ENCODE results near the gene RAPGEF3. TPM values are rescaled to one million over a fixed set of nuclear protein-coding genes. Genes with fewer than 3 reads are reported as not detected.

RAPGEF3 gene
- total RNA-seq, 4 donors from 2014 or later = 17.0 to 27.0 (median 22.3) TPM

- intact Hi-C loops (cut with DNase I; ENCODE audit: low total_unique reads) (no loop called here), in situ Hi-C loops (cut with MboI; ENCODE audit: low sequenced_read_pairs in 4 of 4) (loop anchor here in 3 of 4 donors (5.0 to 25.0 kb wide), 2 partner anchors 33 to 93 kb away; no protein-coding TSS in a partner anchor)
- Histone ChIP-seq H3K27ac (no peak overlapping the region), H3K4me3 (no peak overlapping the region), H3K4me1 (peaks cover 5 to 15% of the 10 kb centered on the region in 2 donors), H3K36me3 (no peaks in the 10 kb centered on the region), H3K9me3 (no peaks in the 10 kb centered on the region), H3K27me3 (no peaks in the 10 kb centered on the region)
- DNase-seq (no peak), ATAC-seq (no peak)
- peak; percentile 19 to 53 (median 42) for TF ChIP-seq CTCF (IDR thresholded peaks at IDR 0.05 in 4 of 5, conservative IDR thresholded peaks at IDR 0.05 in 1 of 5)
- no peak for TF ChIP-seq POLR2A (IDR thresholded peaks at IDR 0.05)
These were observed 14.6 kb downstream of the RAPGEF3 start for GRCh38 chr12:47744005-47744651.

GRCh38 chr12:47743311-47743860 lies 15.3 kb downstream of the RAPGEF3 start:
- ATAC-seq (no peak), DNase-seq (no peak)
- Histone ChIP-seq H3K4me1 (peaks cover 10 to 15% of the 10 kb centered on the region in 2 donors), H3K27me3 (no peaks in the 10 kb centered on the region), H3K36me3 (no peaks in the 10 kb centered on the region), H3K27ac (no peak overlapping the region), H3K4me3 (no peak overlapping the region), H3K9me3 (no peaks in the 10 kb centered on the region)
- TF ChIP-seq POLR2A (IDR thresholded peaks at IDR 0.05) = no peak
- TF ChIP-seq CTCF (IDR thresholded peaks at IDR 0.05 in 4 of 5, conservative IDR thresholded peaks at IDR 0.05 in 1 of 5) = no peak
- intact Hi-C loops (cut with DNase I; ENCODE audit: low total_unique reads) = loop anchor here (2.0 kb wide), 1 partner anchor 15 kb away; the partner anchor contains the start of gene RAPGEF3
- in situ Hi-C loops (cut with MboI; ENCODE audit: low sequenced_read_pairs in 4 of 4) = loop anchor here in 3 of 4 donors (5.0 to 25.0 kb wide), 2 partner anchors 34 to 94 kb away; no protein-coding TSS in a partner anchor

- Histone ChIP-seq H3K9me3 (no peaks in the 10 kb centered on the region), H3K27me3 (no peaks in the 10 kb centered on the region), H3K4me1 (peaks cover 14 to 25% of the 10 kb centered on the region in 2 donors), H3K36me3 (no peaks in the 10 kb centered on the region), H3K27ac (no peak overlapping the region), H3K4me3 (no peak overlapping the region)
- intact Hi-C loops (cut with DNase I; ENCODE audit: low total_unique reads) (loop anchor here (1.0 to 2.0 kb wide), 3 partner anchors 16 to 96 kb away; partner anchors contain the start of gene RAPGEF3), in situ Hi-C loops (cut with MboI; ENCODE audit: low sequenced_read_pairs in 4 of 4) (loop anchor here in 3 of 4 donors (5.0 to 25.0 kb wide), 2 partner anchors 35 to 95 kb away; no protein-coding TSS in a partner anchor)
- ATAC-seq (peak; percentile 20 to 45), DNase-seq (no peak)
- peak; percentile 91 to 95 (median 92) for TF ChIP-seq CTCF (IDR thresholded peaks at IDR 0.05 in 4 of 5, conservative IDR thresholded peaks at IDR 0.05 in 1 of 5)
- no peak for TF ChIP-seq POLR2A (IDR thresholded peaks at IDR 0.05)
These were observed 16.3 kb downstream of the RAPGEF3 start for GRCh38 chr12:47742253-47742825.

GRCh38 chr12:47741340-47741703 lies 17.4 kb downstream of the RAPGEF3 start:
- Histone ChIP-seq H3K27me3 (no peaks in the 10 kb centered on the region), H3K4me1 (peaks cover 24 to 35% of the 10 kb centered on the region in 2 donors), H3K4me3 (no peak overlapping the region), H3K27ac (peak overlapping the region in 3 of 4 donors; percentile 47 to 64 (median 56)), H3K36me3 (no peaks in the 10 kb centered on the region), H3K9me3 (no peaks in the 10 kb centered on the region)
- TF ChIP-seq POLR2A (IDR thresholded peaks at IDR 0.05) = no peak
- intact Hi-C loops (cut with DNase I; ENCODE audit: low total_unique reads) (no loop called here), in situ Hi-C loops (cut with MboI; ENCODE audit: low sequenced_read_pairs in 4 of 4) (loop anchor here in 3 of 4 donors (5.0 to 25.0 kb wide), 2 partner anchors 36 to 96 kb away; no protein-coding TSS in a partner anchor)
- DNase-seq (peak; percentile 33 to 65), ATAC-seq (no peak)
